Activated naive CD8-positive, alpha-beta T cell treated with anti-CD3 and anti-CD28 coated beads, Interleukin-2, amount 50 U/mL, for 24 hours (primary cell): ENCODE measurements around the gene PDE6A.
A peak's percentile ranks its signal among the peaks of the same experiment; 100 is the strongest.
"Not testable (repeated sequence)": the region's sequence is repeated elsewhere in the genome, so short reads cannot be mapped to it uniquely, and the experiment has no call there.

Experiments
- ATAC-seq: fragments of 150-1000 bp; cut with Tn5 transposase; one replicate; pipeline ENCODE4 v1.10.0; 2021
- DNase-seq: peaks from one replicate; pipeline ENCODE4 v3.0.0; 2021
- H3K27ac Mint-ChIP-seq: one replicate; pipeline ENCODE4 v1.8.0; 2021; ENCODE audit warnings: mild to moderate bottlenecking, mixed read lengths
- H3K27me3 Mint-ChIP-seq: one replicate; pipeline ENCODE4 v1.8.0; 2021; ENCODE audit warnings: mixed read lengths
- H3K36me3 Mint-ChIP-seq: one replicate; pipeline ENCODE4 v1.8.0; 2021; ENCODE audit warnings: low read depth, mixed read lengths
- H3K4me1 Mint-ChIP-seq: one replicate; pipeline ENCODE4 v1.8.0; 2021; ENCODE audit warnings: mixed read lengths
- H3K4me3 Mint-ChIP-seq: one replicate; pipeline ENCODE4 v1.8.0; 2021; ENCODE audit warnings: mild to moderate bottlenecking, moderate library complexity, mixed read lengths
- H3K9me3 Mint-ChIP-seq: one replicate; pipeline ENCODE4 v1.8.0; 2021; ENCODE audit warnings: mixed read lengths

Gene PDE6A

GRCh38 chr5:149858481-149858880 lies 86.1 kb downstream of the PDE6A start:
- ATAC-seq, H3K36me3 Mint-ChIP-seq, H3K27ac Mint-ChIP-seq, H3K4me3 Mint-ChIP-seq, H3K27me3 Mint-ChIP-seq, H3K9me3 Mint-ChIP-seq, DNase-seq: not testable (repeated sequence)
- peaks cover 11% of the 10 kb centered on the region for H3K4me1 Mint-ChIP-seq

- ATAC-seq (peak; percentile 22), DNase-seq (no peak)
- peaks cover 11% of the 10 kb centered on the region for H3K4me1 Mint-ChIP-seq
- H3K36me3 Mint-ChIP-seq = peaks cover 2% of the 10 kb centered on the region
- H3K27me3 Mint-ChIP-seq = no peaks in the 10 kb centered on the region
- H3K4me3 Mint-ChIP-seq = no peak overlapping the region
- no peaks in the 10 kb centered on the region for H3K9me3 Mint-ChIP-seq
- H3K27ac Mint-ChIP-seq = no peak overlapping the region
Measured at GRCh38 chr5:149857499-149857898, 87.1 kb downstream of the PDE6A start.

- peaks cover under 1% of the 10 kb centered on the region for H3K4me1 Mint-ChIP-seq
- H3K27ac Mint-ChIP-seq = no peak overlapping the region
- no peaks in the 10 kb centered on the region for H3K36me3 Mint-ChIP-seq
- no peak for ATAC-seq
- no peaks in the 10 kb centered on the region for H3K27me3 Mint-ChIP-seq
- H3K4me3 Mint-ChIP-seq = no peak overlapping the region
- no peaks in the 10 kb centered on the region for H3K9me3 Mint-ChIP-seq
- no peak for DNase-seq
Measured at GRCh38 chr5:149855366-149855765, 89.2 kb downstream of the PDE6A start.

GRCh38 chr5:149854866-149855265 lies 89.7 kb downstream of the PDE6A start:
- Mint-ChIP-seq H3K27me3 (no peaks in the 10 kb centered on the region), H3K9me3 (no peaks in the 10 kb centered on the region), H3K4me1 (no peaks in the 10 kb centered on the region), H3K27ac (no peak overlapping the region), H3K4me3 (no peak overlapping the region), H3K36me3 (no peaks in the 10 kb centered on the region)
- DNase-seq (no peak), ATAC-seq (no peak)

DNA sequence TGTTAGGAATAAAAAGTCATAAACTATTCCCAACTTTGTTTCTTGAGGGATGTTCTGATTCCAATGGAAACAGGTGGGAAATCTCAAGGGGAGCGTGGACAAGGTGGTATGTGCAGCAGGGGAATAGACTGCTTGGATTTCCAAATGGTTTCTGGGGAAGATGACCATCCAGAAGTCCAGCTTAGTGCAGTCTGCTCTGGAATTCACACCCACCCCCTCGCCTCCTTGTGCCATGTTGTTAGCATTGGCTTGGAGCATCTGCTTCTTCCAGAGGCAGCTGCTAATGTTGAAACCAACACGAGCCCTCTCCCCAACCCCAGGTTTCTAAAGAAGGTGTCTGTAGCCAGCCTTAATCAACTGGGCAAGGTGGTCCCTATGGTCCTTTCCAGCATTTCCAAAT lies 90.9 kb downstream of the PDE6A start:
- Mint-ChIP-seq H3K36me3 (peaks cover 2% of the 10 kb centered on the region), H3K9me3 (no peaks in the 10 kb centered on the region), H3K4me1 (no peaks in the 10 kb centered on the region), H3K27me3 (no peaks in the 10 kb centered on the region), H3K27ac (no peak overlapping the region), H3K4me3 (no peak overlapping the region)
- ATAC-seq (no peak), DNase-seq (no peak)

DNA sequence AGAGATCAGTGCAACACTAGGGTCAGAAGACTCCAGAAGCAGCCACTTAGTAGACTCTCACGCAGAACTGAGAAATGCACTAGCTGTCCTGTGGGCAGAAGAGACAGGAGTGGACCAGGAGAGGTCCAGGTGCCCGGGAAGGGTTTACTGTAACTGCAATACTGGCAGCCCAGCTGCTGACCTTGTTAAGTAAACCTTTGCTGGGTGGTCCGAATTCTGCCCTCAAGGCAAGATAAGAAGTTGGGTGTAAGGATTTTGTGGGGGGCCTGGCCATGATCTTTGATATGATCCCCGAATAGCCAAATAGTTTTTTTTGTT lies 91.3 kb downstream of the PDE6A start:
- H3K9me3 Mint-ChIP-seq = no peaks in the 10 kb centered on the region
- H3K36me3 Mint-ChIP-seq = peaks cover 3% of the 10 kb centered on the region

GRCh38 chr5:149852641-149853330 lies 91.8 kb downstream of the PDE6A start:
- Mint-ChIP-seq H3K36me3 (peaks cover 7% of the 10 kb centered on the region), H3K27me3 (no peaks in the 10 kb centered on the region), H3K4me3 (no peak overlapping the region), H3K4me1 (no peaks in the 10 kb centered on the region), H3K27ac (no peak overlapping the region), H3K9me3 (no peaks in the 10 kb centered on the region)
- ATAC-seq = no peak
- DNase-seq = peak; percentile 50

More for the DNA sequence above, 91.3 kb downstream of the PDE6A start:
- ATAC-seq (no peak), DNase-seq (no peak)
- Mint-ChIP-seq H3K27ac (no peak overlapping the region), H3K4me3 (no peak overlapping the region), H3K4me1 (no peaks in the 10 kb centered on the region), H3K27me3 (no peaks in the 10 kb centered on the region)

GRCh38 chr5:149851211-149851610 lies 93.4 kb downstream of the PDE6A start:
- H3K27me3 Mint-ChIP-seq = no peaks in the 10 kb centered on the region
- H3K27ac Mint-ChIP-seq = no peak overlapping the region
- no peaks in the 10 kb centered on the region for H3K4me1 Mint-ChIP-seq
- peaks cover 20% of the 10 kb centered on the region for H3K36me3 Mint-ChIP-seq
- H3K4me3 Mint-ChIP-seq = no peak overlapping the region
- no peaks in the 10 kb centered on the region for H3K9me3 Mint-ChIP-seq
- DNase-seq (no peak), ATAC-seq (no peak)

GRCh38 chr5:149849966-149850910 lies 94.4 kb downstream of the PDE6A start:
- ATAC-seq (no peak), DNase-seq (no peak)
- Mint-ChIP-seq H3K4me1 (no peaks in the 10 kb centered on the region), H3K9me3 (no peaks in the 10 kb centered on the region), H3K27ac (no peak overlapping the region), H3K36me3 (peaks cover 23% of the 10 kb centered on the region), H3K4me3 (no peak overlapping the region), H3K27me3 (no peaks in the 10 kb centered on the region)

- H3K27me3 Mint-ChIP-seq = no peaks in the 10 kb centered on the region
- DNase-seq = no peak
- no peak for ATAC-seq
- no peak overlapping the region for H3K27ac Mint-ChIP-seq
- H3K36me3 Mint-ChIP-seq = peaks cover 23% of the 10 kb centered on the region
- H3K4me3 Mint-ChIP-seq = no peak overlapping the region
- no peaks in the 10 kb centered on the region for H3K9me3 Mint-ChIP-seq
- H3K4me1 Mint-ChIP-seq = no peaks in the 10 kb centered on the region
Measured at GRCh38 chr5:149849280-149849965, 95.2 kb downstream of the PDE6A start.

GRCh38 chr5:149847611-149848010 lies 97.0 kb downstream of the PDE6A start:
- ATAC-seq = no peak
- no peak overlapping the region for H3K4me3 Mint-ChIP-seq
- no peaks in the 10 kb centered on the region for H3K27me3 Mint-ChIP-seq
- no peaks in the 10 kb centered on the region for H3K4me1 Mint-ChIP-seq
- H3K9me3 Mint-ChIP-seq = no peaks in the 10 kb centered on the region
- no peak for DNase-seq
- H3K27ac Mint-ChIP-seq = no peak overlapping the region
- H3K36me3 Mint-ChIP-seq = peaks cover 26% of the 10 kb centered on the region

- no peaks in the 10 kb centered on the region for H3K27me3 Mint-ChIP-seq
- H3K4me1 Mint-ChIP-seq = no peaks in the 10 kb centered on the region
- H3K4me3 Mint-ChIP-seq = no peak overlapping the region
- no peaks in the 10 kb centered on the region for H3K9me3 Mint-ChIP-seq
- ATAC-seq = no peak
- peaks cover 27% of the 10 kb centered on the region for H3K36me3 Mint-ChIP-seq
- no peak for DNase-seq
- no peak overlapping the region for H3K27ac Mint-ChIP-seq
Measured at GRCh38 chr5:149846021-149846420, 98.6 kb downstream of the PDE6A start.

- ATAC-seq = no peak
- no peak overlapping the region for H3K4me3 Mint-ChIP-seq
- H3K27ac Mint-ChIP-seq = no peak overlapping the region
- H3K4me1 Mint-ChIP-seq = no peaks in the 10 kb centered on the region
- peaks cover 31% of the 10 kb centered on the region for H3K36me3 Mint-ChIP-seq
- no peaks in the 10 kb centered on the region for H3K27me3 Mint-ChIP-seq
- DNase-seq = no peak
- H3K9me3 Mint-ChIP-seq = no peaks in the 10 kb centered on the region
Measured at GRCh38 chr5:149845601-149846000, 99.0 kb downstream of the PDE6A start.

- peaks cover 19% of the 10 kb centered on the region for H3K36me3 Mint-ChIP-seq
- H3K9me3 Mint-ChIP-seq = no peaks in the 10 kb centered on the region
- no peak overlapping the region for H3K27ac Mint-ChIP-seq
- no peaks in the 10 kb centered on the region for H3K27me3 Mint-ChIP-seq
- no peak overlapping the region for H3K4me3 Mint-ChIP-seq
- ATAC-seq (no peak), DNase-seq (no peak)
- no peaks in the 10 kb centered on the region for H3K4me1 Mint-ChIP-seq
Measured at GRCh38 chr5:149841851-149842793, 102.5 kb downstream of the PDE6A start.
